KG1 (cell line): ENCODE results near the gene CEP104.

Experiments
- DNase-seq: peaks from one replicate; lab custom pipeline; 2025; lab: John Stamatoyannopoulos, UW

Gene CEP104

DNA sequence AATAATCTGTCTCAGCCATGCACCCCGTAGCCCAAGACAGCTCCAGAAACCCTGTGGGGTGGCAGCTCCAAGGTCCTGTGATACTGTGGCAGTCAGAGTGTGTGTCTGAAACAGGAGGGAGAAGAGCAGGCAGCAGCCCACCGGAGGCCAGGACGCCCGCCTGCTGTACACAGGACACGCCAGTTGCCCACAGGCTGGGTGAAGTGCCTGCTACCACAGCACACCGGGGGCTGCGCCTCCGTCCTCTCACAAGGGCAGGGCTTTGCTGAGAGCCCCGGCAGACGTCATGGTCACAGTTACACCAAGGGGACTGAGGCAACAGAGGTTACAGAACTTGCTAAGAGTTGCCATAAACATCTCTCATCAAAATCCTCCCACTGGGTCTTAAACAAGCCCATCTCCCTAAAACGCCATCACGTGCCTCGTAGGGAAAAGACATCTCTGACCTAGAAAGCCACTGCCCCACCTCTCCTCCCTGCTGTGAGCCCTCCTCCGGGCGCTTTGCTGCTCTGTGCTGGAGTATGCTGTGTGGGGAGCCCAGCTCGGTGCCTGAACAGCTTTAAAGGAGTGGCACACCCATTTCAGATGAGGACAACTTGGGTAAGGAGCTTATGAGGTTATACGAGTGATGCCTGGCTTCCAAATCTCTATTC is 37.7 kb upstream of the CEP104 start:
- DNase-seq = no peak

DNA sequence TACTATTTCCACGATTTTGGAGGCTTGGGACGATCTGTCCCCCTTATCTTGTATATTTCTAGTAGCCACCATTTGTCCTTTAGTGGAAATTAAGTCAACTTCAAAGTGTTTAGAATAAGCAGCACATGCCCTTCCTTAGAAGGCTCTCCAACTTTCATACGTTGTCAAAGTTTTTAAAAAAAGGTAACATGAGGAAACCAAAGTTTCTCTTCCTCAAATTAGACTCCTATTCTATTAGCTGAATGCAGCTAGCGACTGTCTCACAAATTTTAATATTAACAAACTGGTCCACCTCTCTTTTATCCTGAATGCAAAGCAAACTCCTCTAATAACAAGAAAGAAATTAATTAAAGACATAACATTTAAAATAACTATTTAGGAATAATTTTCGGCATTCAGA is 36.2 kb upstream of the CEP104 start:
- DNase-seq = no peak

DNA sequence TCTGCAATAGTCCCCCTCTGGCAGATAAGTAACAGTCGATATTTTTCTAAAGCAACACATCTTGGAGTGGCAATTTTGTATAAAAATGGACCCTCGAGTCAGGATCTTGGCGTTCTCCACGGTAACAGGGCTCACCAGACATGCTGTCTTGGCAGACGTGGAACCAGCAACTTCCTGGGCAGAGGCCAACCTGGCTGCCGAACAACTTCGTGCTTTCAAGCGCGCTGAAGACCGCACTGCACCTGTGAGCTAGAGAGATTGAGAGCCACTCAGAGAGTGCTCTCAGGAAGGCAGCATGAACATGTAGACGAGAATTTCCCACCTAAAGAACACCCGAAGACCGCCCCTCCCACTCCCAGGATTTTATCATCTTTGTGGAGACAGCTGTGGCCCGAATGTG is 35.7 kb upstream of the CEP104 start:
- no peak for DNase-seq

DNA sequence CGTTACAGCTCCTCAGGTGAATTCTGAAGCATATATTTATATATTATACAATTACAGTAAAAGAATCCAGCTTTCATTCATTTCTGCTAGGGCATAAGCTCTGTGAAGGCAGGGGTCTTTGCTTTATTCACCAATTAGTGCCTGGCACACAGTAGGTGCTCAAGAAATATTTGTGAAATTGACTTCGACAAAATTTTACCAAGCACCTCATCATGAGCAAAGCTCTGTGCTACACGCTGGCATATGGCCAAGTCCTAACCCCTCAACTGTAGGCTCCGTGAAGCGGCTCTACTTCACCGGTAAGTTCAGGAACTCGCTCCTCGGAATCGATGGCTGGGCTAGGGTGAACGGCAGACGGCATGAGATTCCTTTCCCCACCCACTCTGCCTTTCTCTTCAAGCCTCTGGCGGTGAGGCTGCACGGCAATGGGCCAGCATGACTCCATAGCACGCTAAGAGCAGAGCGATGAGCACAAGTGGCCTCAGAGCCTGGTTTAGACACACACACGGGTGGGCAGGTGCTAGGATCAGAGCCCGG is 34.4 kb upstream of the CEP104 start:
- no peak for DNase-seq

DNA sequence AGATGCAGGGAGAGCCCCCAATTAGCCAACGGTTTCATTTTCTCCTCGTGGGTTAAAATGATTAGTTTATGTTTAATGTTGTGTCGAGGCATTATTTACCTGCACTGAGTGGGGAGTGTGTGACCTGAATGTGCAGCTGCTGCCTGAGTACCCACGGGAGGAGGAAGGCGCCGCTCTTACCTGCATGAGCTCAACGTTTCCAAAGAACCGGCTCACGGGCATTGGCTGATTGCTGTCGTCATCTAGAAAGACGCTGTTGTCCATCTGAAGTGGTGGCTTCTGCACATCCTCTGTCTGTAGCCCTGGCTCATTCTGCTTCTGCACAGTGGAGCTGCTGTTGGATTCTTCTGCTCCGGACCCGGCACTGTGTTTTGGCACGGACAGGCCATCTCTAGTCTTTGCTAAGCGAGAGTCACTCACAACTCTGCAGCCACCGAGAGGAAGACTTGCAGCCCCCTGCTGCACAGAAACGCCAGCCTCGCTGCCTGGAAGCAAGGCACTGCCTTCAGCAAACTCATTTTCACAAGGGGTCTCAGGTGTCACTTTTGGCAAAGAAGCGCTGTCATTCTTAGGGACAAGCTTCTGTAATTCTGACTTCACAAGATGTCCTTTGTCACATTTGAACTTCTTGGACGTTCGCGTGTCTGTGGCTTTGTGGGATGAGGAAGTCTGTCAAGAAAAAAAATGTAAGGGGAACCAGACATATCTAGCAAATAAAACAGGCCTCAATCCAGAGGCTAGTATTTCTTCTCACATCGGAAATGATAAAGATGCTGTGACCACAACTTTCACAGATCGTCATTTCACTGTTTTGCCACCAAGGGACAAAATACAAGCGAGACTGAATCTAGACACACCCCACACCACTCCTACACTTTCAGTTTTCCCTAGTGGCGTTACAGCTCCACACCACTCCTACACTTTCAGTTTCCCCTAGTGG is 33.6 kb upstream of the CEP104 start:
- DNase-seq = peak; percentile 53

DNA sequence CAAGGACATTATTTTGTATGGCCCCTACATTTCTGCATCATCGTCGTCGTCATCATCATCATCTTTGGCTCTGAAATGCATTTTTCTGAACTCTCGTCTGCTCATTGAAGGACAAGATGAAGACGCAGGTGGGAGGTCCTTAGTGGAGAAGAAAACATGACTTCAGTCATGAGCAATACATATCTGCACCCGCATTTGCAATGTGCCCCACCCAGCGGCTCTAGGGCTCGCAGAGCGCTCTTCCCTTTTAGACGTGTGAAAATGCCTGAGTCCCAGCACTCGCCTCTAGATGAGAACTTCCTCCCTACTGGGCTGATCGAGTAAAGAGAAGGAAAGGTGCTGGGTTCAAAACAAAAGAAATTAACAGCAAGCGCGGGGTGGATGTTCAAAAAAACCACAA is 32.9 kb upstream of the CEP104 start:
- DNase-seq = no peak

DNA sequence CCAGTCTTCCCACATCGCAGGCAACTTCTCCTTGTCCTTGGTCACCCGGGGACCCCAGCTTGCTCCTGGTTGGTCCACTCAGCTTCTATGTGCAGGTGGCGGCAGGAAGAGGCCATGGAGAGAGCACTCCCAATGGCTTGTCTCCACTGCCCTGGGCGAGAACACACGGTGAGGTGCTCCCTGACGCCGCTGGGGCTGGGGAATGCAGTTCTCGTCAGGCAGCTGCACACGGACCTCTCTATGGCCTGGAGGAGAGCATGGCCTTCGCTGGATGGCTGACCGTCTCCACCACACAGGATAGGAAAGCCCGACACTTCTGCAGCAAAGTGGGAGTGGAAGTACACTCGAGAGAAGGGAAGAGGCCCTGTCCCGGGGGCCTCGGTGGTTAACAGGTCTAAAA is 31.3 kb upstream of the CEP104 start:
- DNase-seq = no peak

DNA sequence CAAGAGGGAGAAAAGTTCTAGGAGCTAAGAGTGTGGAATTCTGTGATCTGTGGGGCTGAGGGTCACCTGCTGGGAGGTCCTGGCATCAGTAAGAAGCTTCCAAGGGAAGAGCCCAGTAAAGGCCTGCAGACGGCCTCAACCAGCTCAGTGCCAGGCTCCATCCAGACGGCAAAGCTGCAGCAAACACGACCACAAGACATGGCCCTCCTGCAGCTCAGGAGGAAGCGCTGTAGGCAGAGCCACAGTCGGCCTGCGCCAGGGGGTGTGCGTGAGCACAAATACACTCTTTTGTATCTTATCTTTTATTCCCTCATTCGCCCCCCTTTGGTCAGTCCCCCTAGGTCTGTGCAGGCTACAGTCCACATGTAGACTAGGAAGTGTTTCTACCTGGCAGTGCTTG is 29.7 kb upstream of the CEP104 start:
- no peak for DNase-seq

DNA sequence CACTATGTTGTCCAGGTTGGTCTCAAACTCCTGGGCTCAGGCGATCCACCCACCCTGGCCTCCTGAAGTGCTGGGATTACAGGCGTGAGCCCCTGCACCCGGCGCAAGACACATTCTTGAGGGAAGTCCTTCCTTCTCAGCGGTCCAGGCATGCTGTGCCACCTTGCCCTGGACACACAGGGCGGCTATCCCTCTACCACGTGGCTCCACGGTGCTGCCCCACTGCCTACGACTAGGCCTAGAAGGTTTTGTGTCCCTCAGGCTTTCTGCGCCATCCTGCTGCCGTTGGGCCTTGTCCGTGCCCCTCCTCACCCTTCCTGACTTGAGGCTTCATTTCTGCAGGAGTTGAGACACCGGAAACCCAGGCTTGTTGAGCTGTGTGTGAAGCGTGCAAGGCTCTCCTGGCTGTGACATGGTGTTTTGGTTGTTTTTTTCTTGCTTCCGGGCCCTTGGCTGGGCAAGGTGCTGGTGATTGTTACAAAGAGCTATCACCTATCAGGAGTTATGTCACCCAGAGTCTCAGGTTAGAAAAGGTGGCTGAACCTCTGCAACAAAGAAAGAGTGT is 29.2 kb upstream of the CEP104 start:
- no peak for DNase-seq

DNA sequence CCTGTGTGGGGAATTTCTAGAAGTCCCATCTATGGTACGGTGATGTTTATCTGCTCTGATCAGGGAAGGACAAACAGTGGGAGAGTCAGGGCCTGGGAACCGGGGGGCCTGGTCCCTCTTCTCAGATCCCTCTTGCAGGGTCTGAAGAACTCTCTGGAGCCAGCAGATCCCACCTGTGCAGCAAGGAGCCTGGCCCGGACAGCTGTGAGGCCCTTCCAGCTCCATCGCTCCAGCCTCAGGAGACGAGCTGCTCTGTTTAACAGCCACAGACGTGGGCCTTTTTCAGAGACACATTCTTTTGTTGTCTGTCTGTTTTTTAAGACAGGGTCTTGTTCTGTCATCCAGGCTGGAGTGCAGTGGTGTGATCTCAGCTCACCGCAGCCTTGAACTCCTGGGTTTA is 28.6 kb upstream of the CEP104 start:
- DNase-seq = no peak

DNA sequence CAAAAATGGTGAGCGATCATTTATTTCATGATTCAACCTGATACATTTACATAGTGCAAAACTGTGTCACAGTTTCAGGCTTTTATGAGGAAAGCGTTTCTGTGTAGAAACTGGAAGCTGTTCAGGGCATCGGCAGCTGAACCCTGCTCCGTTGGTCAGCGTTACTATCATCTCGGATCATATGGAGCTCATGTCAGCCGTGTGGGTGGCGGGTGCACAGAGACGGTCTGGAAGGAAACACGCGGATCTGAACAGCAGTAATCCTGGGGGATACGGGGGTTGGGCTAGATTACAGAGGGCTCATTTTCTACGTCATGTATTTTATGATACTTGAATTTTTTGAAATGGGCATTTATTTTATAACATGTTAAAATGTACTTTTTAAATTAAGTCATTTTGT is 28.0 kb upstream of the CEP104 start:
- DNase-seq = no peak

DNA sequence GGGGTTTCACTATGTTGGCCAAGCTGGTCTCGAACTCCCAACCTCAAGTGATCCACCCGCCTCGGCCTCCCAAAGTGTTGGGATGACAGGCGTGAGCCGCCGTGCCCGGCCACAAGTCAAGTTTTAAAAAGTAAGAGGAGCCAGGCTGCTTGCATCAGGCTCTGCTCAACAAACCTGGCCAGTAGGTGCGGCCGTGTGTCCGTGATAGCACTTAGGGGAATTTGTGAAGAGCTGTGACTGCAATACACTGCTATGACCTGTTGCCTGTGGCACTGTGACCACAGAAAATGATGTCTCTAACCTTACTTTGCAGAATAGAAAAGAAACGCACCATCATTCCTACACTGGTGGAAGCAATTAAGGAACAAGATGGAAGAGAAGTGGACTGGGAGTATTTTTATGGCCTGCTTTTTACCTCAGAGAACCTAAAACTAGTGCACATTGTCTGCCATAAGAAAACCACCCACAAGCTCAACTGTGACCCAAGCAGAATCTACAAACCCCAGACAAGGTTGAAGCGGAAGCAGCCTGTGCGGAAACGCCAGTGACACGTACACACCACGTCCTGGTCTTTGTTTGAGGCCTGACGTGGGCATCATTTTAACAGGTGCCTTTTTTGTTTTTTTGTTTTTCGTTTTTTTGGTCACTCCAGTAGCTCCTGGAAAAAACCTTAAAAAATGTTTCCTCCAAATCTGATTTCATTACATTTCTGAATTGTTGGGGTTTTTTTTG is 26.3 kb upstream of the CEP104 start:
- no peak for DNase-seq

DNA sequence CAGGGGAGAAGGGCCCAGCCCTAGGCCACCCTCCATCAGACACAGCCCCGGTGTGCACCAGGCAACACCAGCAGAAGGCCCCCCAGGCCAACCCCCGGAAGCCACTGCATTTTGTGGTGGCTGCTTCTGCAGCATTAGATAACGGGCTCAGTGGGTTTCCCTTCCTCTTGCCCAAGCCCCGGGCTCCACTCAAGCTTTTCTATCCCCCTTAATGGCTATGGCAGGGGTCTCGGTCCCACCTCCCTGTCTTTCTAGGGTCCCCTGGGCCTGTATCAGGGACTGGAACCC is 24.1 kb upstream of the CEP104 start:
- peak; percentile 32 for DNase-seq

DNA sequence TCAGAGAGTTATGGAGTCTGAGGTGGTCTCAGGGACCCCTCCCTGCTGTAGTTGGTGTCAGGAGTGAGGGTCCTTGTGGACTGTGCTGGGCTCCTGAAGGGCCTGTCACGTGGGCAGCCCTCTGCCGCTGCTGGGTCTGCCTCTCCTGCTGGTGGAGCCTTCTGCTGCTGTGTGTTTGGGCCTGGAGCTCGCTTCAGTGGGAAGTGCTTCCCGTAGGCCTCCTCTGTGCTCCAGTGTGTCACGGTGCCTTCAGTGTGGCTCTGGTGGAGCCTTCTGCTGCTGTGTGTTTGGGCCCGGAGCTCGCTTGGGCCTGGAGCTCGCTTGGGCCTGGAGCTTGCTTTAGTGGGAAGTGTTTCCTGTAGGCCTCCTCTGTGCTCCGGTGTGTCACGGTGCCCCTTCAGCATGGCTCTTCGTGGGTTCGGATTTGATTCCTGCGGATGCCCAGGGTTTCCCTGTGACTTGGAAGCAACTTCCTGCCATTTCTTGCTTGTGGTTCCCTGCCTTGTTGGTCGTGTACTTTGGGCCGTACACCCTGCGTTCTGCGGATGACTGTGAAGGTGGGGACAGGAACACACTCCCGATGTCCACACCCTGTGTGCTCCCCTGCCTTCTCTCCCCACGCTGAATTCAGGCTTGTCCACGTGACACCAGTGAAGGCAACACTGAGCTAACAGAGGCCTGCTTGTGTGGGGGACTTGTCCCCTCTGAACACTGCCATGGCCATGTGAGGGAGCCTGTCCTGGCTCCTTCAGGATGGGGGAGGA is 23.6 kb upstream of the CEP104 start:
- DNase-seq = no peak

DNA sequence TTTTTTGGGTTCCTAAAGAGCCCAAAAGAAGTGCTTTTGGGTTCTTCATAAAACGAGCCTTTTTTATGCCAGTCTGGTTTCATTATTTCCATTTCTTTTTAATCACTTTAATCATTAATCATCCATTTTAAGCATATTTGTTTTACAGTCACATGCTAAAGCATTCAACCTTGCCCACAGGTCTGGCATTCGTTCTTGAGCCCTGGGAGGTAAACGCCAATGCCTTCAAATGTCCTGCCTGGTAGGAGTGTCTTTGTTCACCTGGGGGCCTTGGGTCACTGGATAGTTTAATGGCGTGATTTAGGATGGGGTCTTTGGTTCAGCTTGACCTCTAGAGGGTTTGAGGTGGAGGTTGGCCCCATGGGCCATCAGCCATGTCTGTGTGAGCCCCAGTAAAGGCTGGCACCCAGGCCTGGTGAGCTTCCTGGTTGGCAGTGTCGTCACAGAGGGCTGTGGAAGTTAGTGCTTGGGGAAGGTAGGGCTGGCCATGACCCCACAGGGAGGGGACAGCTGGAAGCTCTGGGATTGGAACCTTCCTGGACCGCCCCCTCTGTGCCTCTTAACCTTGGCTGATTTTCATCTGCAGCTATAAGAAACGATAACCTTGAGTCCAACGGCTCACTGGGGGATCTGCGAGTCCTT is 22.9 kb upstream of the CEP104 start:
- DNase-seq = no peak

DNA sequence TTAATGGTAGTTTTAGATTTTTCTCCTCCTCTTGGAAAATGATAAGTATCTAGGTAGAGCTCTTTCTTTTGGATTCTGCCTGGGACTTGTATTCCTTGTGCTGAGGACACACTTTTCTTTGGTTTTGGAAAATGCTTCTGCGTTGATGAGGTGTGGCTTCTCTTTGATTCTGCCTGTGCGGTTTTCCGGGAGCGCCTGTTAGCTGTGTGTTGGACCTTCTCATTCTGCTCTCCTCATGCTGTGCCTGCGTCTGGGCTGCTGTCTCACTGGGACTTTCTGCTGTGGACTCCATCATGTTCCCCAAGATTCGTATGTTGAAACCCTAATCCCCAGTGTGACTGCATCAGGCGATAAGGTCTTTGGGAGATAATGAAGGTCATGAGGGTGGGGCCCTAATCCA is 22.1 kb upstream of the CEP104 start:
- DNase-seq = no peak

DNA sequence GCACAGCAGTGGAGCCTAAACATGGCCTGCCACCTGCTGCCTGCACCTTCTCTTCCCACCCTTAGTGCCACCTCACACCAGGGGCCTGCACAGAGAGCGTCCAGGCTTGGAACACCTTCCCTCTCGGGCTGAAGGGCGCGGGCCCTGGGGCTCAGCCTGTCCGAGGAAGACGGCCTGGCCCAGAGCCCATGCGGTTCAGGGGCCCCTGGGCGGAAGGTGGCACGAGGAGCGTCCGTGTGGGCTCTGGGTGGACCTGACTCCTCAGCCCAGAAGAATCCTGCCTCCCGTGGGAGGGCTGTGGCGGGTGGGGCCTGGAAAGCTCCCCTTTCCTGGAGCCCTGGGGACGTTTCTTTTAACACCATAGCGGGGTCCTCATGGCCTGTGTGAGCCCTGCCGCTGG is 19.7 kb upstream of the CEP104 start:
- DNase-seq = no peak

DNA sequence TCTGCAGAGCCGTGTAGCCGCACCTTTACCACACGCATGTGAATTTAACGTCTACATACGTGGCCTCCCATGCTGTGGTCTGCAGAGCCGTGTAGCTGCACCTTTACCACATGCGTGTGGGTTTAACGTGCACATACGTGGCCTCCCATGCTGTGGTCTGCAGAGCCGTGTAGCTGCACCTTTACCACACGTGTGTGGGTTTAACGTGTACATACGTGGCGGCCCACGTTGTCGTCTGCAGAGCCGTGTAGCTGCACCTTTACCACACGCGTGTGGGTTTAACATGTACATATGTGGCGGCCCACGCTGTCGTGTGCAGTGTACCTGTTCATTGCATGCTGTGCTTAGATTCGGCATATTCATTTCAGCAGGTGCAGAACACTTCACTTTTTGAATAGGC is 17.7 kb upstream of the CEP104 start:
- DNase-seq = no peak

DNA sequence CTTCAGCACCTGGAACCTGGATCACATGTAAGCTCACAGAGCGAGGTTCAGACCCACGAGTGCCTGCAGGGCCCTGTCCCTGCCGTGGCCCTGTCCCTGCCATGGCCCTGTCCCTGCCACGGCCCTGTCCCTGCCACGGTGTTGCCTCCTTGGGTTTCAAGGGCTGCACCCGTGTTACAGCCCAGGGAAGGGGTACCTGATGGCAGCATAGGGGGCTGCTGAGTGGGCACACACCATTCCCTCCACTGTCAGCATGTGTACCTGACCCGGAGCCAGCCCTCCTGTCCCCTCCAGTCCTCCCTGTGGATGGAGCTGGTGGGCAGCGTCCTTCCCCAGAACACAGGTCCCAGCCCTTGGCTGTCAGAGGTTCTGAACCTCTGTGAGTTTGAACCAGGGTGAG is 15.5 kb upstream of the CEP104 start:
- DNase-seq = no peak

DNA sequence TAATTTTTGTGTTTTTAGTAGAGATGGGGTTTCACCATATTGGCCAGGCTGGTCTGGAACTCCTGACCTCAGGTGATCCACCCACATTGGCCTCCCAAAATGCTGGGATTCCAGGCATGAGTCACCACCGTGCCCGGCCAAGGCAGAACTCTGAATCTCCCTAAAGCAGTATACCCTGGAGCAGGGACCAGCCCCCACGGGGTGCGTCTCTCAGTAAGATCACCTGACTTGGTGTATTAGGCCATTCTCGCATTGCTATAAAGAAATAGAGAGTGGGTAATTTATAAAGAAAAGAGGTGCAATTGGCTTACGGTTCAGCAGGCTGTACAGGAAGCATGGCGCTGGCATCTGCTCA is 14.4 kb upstream of the CEP104 start:
- DNase-seq = no peak

DNA sequence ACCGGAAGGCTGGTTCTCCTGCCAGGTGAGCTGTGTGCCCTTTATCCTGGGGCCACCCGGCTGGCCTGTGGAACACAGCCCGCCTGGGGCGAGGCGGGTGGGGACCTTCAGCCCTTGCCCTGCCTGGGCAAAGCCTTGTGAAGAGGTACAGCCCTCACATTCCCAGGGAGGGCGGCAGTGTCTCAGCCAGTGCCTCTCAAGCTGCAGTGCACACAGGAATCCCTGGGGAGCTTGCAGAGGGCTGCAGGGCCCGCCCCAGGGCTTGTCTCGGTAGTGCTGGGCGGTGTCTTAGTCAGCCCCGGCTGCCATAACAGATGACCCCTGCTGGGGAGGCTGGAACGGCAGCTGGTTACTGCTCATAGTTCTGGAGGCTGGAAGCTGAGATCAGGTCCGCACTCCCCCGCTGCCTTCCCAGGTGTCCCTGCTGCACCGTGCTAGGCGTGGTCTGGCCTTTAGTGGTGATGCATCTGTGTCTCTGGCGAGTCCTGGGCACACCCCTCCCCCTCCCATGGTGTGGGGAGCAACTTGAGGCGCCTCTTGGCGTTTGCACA is 12.8 kb upstream of the CEP104 start:
- no peak for DNase-seq
